Measurements from ENCODE around the gene GAS6.

GAS6 gene

DNA sequence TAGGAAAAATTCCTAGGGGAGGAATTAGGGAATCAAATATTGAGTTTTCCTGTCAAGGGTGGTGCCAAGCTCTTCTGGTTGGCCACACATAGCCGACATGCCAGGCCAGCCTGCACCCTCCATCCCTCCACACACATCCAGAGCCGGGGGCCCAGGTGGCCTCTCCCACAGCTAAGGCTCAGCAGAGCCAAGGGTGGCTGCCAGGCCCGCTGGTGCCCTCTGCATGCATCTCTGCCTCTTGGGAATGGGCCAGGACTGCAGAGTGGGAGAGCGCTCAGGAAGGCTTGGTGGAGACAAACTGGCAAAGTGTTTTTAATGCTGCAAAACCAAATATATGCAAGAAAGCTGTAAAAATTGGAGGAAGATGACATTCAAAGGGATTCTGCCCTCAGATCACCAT is 42.7 kb upstream of the GAS6 start:
- Histone ChIP-seq H3K4me1 (ENCODE audit: low read length) (no peaks in the 10 kb centered on the region), H3K9me3 (ENCODE audit: insufficient read depth, low read length) (no peaks in the 10 kb centered on the region), H4K20me1 (ENCODE audit: insufficient read depth, low read length) (no peaks in the 10 kb centered on the region), H3K4me2 (ENCODE audit: low read length) (no peak overlapping the region), H2AFZ (ENCODE audit: low read depth, low read length) (no peak overlapping the region), H3K9ac (ENCODE audit: low read length) (no peak overlapping the region), H3K36me3 (replicated peaks; ENCODE audit: low read depth, low read length) (no peaks in the 10 kb centered on the region), H3K27me3 (ENCODE audit: low read depth, low read length) (peaks cover 24% of the 10 kb centered on the region), H3K4me3 (ENCODE audit: low read length) (no peak overlapping the region), H3K27ac (ENCODE audit: low read length) (no peak overlapping the region), H3K79me2 (ENCODE audit: low read length) (no peaks in the 10 kb centered on the region)
- TF ChIP-seq, protein P1, sequence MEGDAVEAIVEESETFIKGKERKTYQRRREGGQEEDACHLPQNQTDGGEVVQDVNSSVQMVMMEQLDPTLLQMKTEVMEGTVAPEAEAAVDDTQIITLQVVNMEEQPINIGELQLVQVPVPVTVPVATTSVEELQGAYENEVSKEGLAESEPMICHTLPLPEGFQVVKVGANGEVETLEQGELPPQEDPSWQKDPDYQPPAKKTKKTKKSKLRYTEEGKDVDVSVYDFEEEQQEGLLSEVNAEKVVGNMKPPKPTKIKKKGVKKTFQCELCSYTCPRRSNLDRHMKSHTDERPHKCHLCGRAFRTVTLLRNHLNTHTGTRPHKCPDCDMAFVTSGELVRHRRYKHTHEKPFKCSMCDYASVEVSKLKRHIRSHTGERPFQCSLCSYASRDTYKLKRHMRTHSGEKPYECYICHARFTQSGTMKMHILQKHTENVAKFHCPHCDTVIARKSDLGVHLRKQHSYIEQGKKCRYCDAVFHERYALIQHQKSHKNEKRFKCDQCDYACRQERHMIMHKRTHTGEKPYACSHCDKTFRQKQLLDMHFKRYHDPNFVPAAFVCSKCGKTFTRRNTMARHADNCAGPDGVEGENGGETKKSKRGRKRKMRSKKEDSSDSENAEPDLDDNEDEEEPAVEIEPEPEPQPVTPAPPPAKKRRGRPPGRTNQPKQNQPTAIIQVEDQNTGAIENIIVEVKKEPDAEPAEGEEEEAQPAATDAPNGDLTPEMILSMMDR (IDR thresholded peaks at IDR 0.05; ENCODE audit: low read depth, low read length) = no peak
- no peak for TF ChIP-seq EZH2phosphoT487 (IDR thresholded peaks at IDR 0.05; ENCODE audit: low read depth)

DNA sequence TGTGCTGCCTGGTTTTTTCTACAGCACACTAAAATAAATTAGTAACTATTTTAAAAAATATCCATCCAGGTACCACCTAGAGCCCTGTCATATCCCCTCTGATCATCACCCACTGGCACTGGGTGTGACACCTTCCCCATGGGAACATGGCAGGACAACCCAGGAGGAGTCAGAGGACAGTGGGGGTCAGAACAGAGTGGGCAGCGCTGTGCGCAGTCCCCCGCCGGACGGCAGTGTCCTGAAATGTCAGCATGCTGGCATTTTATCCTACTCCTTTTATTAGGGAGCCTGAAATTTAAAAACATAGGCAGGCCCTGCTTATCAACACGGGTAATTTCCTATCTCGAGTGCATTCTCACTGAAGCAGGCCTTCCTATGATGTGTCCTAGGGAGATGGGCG is 42.1 kb upstream of the GAS6 start:
- Histone ChIP-seq H3K9ac (ENCODE audit: low read length) (no peak overlapping the region), H3K4me2 (ENCODE audit: low read length) (no peak overlapping the region), H3K9me3 (ENCODE audit: insufficient read depth, low read length) (no peaks in the 10 kb centered on the region), H3K36me3 (replicated peaks; ENCODE audit: low read depth, low read length) (no peaks in the 10 kb centered on the region), H2AFZ (ENCODE audit: low read depth, low read length) (no peak overlapping the region), H3K4me1 (ENCODE audit: low read length) (no peaks in the 10 kb centered on the region), H3K27ac (ENCODE audit: low read length) (no peak overlapping the region), H3K79me2 (ENCODE audit: low read length) (no peaks in the 10 kb centered on the region), H3K27me3 (ENCODE audit: low read depth, low read length) (peaks cover 18% of the 10 kb centered on the region), H3K4me3 (ENCODE audit: low read length) (no peak overlapping the region), H4K20me1 (ENCODE audit: insufficient read depth, low read length) (no peaks in the 10 kb centered on the region)
- TF ChIP-seq, protein P1 (IDR thresholded peaks at IDR 0.05; ENCODE audit: low read depth, low read length) = no peak
- TF ChIP-seq EZH2phosphoT487 (IDR thresholded peaks at IDR 0.05; ENCODE audit: low read depth) = no peak

DNA sequence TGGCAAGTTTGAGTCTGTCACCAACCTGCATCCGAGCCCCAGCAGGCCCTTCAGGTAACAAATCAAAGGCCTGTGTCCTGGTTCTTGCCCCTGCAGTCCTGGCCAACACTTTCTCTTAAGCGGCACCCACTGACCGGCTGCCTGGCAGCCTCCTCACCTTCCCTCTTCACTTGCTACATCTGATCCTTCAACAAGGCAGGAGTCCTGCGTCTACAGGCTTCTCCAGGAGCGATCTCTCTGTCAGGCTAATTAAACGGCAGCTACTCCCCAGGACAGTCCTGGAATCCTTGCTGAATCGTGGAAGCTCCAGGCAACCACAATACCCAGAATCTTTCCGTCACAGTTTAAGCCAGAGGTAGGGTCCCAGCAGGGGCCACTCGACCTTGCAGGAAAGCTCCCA is 41.1 kb upstream of the GAS6 start:
- Histone ChIP-seq H3K36me3 (replicated peaks; ENCODE audit: low read depth, low read length) (no peaks in the 10 kb centered on the region), H3K4me2 (ENCODE audit: low read length) (no peak overlapping the region), H3K27me3 (ENCODE audit: low read depth, low read length) (peaks cover 14% of the 10 kb centered on the region), H2AFZ (ENCODE audit: low read depth, low read length) (no peak overlapping the region), H3K4me3 (ENCODE audit: low read length) (no peak overlapping the region), H3K9ac (ENCODE audit: low read length) (no peak overlapping the region), H3K9me3 (ENCODE audit: insufficient read depth, low read length) (no peaks in the 10 kb centered on the region), H3K27ac (ENCODE audit: low read length) (no peak overlapping the region), H4K20me1 (ENCODE audit: insufficient read depth, low read length) (no peaks in the 10 kb centered on the region), H3K79me2 (ENCODE audit: low read length) (no peaks in the 10 kb centered on the region), H3K4me1 (ENCODE audit: low read length) (no peaks in the 10 kb centered on the region)
- no peak for TF ChIP-seq EZH2phosphoT487 (IDR thresholded peaks at IDR 0.05; ENCODE audit: low read depth)
- TF ChIP-seq, protein P1 (IDR thresholded peaks at IDR 0.05; ENCODE audit: low read depth, low read length) = no peak

DNA sequence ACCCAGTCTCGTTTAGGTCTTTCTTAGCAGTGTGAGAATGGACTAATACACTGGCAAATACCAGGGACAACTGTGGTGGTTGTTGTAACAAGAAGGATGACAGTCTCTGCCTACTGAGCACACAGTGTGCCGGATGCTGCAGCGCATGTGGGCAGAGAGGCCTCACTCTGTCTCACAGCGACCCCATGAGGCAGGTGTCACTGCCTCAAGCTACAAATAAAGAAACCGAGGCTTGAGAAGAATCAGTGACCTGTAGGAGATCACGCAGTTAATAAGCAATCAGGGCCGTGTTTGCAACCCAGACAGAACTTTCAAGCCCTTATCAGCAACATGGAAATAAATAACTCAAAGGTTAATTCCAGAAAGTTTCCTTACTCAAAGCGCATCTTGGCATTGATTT is 40.5 kb upstream of the GAS6 start:
- H3K36me3 ChIP-seq (replicated peaks; ENCODE audit: low read depth, low read length) = no peaks in the 10 kb centered on the region
- H3K4me2 ChIP-seq (ENCODE audit: low read length) = no peak overlapping the region
- H3K79me2 ChIP-seq (ENCODE audit: low read length) = no peaks in the 10 kb centered on the region
- no peak overlapping the region for H2AFZ ChIP-seq (ENCODE audit: low read depth, low read length)
- H3K9ac ChIP-seq (ENCODE audit: low read length) = no peak overlapping the region
- H3K4me1 ChIP-seq (ENCODE audit: low read length) = no peaks in the 10 kb centered on the region
- H3K27me3 ChIP-seq (ENCODE audit: low read depth, low read length) = peaks cover 14% of the 10 kb centered on the region
- no peaks in the 10 kb centered on the region for H4K20me1 ChIP-seq (ENCODE audit: insufficient read depth, low read length)
- H3K27ac ChIP-seq (ENCODE audit: low read length) = no peak overlapping the region
- H3K4me3 ChIP-seq (ENCODE audit: low read length) = no peak overlapping the region
- no peaks in the 10 kb centered on the region for H3K9me3 ChIP-seq (ENCODE audit: insufficient read depth, low read length)
- TF ChIP-seq, protein P1 (IDR thresholded peaks at IDR 0.05; ENCODE audit: low read depth, low read length) = peak; percentile 39
- no peak for TF ChIP-seq EZH2phosphoT487 (IDR thresholded peaks at IDR 0.05; ENCODE audit: low read depth)

Measured in OCI-LY3 (cell line).